HG02678 (cell line): ENCODE measurements around the gene EXOC2.
"Not testable (repeated sequence)": the region's sequence is repeated elsewhere in the genome, so short reads cannot be mapped to it uniquely, and the experiment has no call there.

Source experiments
- ATAC-seq: cut with Tn5 transposase; IDR thresholded peaks from one replicate; pipeline ENCODE4 v1.9.1; 2021; ENCODE audit warnings: mild to moderate bottlenecking, moderate library complexity; ENCODE audit not compliant: unreplicated experiment

The EXOC2 gene

DNA sequence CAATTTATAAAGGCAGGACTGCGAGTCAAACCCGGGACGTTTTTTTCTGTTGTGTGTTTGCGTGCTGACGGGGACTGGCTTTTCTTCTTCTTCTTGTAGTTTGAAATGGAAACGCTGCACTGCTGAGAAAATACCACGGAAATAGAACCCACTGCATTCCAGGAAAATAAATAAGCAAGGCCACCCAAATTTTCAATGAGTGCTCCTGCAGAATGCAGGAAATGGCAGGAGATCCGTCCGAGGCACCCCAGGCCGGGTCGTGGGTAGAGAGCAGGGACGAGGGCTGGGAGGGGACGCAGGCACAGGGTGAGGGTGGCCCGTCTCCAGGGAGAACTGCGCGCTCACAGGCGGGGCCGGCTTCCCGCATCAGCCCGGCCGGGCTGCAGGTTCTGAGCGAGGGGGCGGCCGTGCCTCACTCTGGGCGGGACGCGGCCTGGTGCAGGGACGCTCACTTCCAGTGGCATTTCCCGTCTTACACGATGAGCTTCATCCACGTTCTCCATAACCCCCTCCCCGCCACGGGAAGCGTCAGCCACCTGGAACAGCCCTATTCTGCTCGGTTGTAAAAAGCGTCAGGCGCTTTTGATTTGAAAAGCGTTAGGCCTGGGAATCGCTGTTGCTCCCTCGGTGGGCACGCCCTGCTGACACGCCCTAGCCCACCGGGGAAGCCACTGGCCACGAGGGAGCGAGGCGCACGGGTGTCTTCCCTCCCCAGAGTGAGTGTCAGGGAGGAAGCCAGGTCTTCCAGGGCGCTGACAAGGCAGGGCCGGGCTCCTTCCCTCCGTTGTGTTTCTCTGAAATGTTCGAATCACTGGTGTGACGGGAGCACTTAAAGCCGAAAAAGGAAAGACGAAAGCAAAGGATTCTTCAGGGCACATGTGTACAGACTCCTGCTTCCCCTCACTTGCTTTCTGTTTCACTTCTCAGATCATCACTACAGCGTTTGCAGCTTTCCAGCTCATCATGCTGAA lies 17.9 kb upstream of the EXOC2 start:
- ATAC-seq: peak; percentile 87

DNA sequence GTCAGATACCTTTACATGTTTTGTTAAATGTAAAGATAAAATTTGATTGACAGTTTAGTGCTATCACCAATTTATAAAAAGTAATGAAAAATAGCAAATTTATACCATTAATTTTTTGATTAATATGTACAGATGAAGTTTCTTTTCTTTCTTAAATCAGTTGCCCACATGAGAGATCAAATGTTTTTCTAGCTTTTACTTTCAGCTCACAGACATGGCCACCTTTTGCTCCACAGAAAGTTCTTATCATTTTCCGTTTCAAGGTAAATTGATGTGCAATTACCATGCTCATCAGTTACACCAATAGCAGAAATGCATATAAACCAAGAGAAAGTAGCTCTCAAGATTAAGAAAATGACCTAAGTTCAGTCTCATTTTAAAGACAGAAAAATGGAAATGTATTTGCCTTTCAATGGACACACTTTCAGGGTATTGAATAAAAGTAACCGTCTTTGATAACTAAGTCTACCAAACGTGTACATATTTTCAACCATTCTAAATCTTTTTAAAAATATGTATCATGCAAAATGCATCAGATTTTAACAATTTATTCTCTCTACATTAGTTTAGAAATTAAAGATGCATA lies 16.6 kb upstream of the EXOC2 start:
- ATAC-seq: no peak

DNA sequence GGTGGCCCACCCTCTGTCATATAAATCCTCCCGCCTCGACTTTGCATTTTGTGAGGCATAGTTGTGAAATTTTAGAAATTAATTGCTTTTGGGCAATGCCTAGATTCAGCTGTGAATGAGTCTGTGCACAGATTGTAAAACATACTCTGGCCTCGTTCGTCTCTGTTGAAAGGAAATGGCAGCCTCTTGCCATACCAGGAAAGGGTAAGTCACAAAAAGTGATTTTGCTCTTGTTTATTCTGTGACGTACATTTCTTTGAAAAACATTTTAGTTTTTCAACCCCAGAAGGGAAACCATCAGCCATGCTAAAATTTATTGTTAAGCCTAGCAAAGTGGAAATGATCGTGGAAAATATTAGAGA lies 15.3 kb upstream of the EXOC2 start:
- ATAC-seq: no peak

DNA sequence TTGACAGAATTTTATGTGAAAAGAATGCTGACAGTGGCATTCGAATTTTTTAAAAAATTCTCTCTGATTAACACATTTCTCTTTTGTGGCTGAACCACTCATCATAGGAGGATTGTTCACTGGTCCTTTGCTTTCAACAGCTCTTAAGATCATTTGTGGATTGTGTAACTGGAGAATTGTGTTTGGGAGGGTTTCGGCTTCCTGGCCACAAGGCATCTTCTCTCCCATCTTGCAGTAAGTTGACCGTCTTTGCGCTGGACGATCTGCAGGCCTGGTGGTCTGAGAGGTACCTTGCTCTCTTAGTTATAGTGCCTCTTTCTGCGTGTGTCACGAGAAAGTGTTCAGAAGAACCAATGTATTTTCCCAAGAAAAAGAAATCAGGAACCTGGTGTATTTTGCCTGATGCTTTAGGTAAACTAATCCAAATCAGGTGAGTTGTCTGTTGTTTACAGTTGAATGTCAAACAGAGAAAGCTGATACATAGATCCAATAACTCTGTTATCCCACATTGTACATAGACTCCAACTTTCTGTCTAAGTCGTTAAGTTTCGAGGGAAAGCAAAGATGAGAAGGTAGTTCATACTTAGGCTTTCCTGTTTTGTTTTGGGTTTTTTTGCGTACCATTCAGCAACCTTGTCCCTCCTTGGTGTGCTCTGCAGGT lies 14.8 kb upstream of the EXOC2 start:
- ATAC-seq: no peak

DNA sequence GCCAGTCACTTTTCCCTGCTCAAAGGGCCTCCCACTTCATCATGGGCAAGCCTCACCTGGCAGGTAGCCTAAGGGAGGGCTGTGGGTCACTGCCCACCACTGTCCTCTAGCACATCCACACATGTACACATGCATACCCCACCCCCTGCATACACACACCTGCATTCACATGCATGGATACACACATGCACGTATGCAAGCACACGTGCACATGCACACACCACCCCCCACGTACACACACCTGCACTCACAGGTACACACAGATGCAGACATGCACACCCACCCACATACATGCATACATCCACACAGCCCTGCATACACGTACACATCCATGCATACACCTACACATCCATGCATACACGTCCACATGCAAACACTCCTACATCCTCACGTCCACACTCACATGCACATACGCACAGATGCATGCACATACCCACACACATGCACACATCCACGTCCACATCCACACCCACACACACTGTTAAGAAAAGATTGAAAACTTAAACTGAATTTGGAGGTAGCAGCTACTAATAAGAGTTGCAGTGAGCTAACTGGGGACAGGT lies 14.0 kb upstream of the EXOC2 start:
- no peak for ATAC-seq

DNA sequence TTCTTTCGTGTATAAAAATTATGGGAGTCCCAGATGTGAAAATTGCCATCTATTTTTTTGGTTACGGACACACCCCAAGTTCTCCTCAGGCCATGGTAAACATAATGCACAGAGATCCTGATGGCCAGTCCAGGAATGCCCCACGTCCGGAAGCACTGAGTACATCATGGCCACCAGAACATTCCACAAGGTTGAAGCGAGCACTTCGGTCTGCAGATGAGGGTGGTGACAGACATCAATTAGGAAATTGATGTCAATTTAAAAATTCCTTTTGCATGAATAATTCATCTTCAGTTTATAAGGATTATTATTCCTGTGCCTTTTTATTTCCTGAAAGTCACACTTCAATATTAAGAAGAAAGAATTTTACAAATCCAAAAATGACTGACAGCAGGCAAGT lies 13.2 kb upstream of the EXOC2 start:
- no peak for ATAC-seq

DNA sequence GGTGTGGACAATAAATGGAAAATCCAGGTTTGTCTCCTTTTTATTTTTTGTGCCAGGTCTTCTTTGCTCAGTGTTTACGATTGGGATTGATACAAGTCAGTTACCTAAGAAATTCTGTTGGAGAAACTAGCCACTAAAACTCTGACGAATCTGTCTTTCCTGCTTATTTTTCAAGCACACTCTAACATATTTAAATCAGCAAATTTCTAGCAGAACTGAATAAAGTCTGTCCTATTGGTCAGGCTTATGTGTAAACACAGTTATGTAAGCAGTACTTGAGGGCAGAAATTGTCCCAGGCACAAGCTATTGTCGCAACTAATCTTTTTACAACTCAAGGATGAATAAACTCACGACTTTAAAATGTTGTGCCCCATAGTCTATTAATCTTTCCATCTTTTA lies 12.1 kb upstream of the EXOC2 start:
- no peak for ATAC-seq

DNA sequence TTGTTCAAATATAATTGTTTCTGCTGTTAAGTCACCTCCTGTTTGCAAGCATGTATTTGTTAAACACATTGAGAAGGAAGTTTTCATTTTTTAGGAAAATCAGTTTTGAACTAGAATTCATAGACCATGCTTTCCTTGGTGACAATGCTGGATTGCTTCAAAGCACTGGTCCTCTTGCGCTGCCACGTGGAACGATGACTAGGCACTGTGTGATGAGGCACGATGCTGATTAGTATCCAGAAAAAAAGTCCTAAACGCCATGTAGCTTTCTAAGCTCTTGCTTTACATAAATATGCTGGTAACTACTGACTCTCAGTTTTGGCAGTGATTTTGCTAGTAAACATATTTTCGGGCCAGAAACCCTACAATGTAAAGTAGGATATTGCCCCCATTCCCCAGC lies 11.1 kb upstream of the EXOC2 start:
- ATAC-seq: no peak

DNA sequence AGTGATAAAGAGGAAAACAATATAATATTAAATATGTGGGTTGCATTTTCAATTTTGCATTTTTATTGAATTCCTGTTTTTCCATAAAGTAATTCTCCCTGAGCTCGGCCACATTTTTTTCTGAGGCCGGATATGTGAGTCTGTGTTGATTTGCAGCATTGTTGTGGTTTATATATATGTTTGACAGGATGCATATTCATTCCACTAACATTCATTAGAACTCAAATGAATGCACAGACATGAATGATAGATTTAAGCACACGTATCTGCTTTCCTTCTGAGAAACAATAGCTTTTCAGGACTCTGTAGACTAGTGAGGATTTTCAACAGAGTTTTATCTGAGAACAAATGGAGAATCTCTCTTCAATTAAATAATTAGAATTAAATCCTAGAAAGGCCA lies 10.6 kb upstream of the EXOC2 start:
- ATAC-seq: no peak

DNA sequence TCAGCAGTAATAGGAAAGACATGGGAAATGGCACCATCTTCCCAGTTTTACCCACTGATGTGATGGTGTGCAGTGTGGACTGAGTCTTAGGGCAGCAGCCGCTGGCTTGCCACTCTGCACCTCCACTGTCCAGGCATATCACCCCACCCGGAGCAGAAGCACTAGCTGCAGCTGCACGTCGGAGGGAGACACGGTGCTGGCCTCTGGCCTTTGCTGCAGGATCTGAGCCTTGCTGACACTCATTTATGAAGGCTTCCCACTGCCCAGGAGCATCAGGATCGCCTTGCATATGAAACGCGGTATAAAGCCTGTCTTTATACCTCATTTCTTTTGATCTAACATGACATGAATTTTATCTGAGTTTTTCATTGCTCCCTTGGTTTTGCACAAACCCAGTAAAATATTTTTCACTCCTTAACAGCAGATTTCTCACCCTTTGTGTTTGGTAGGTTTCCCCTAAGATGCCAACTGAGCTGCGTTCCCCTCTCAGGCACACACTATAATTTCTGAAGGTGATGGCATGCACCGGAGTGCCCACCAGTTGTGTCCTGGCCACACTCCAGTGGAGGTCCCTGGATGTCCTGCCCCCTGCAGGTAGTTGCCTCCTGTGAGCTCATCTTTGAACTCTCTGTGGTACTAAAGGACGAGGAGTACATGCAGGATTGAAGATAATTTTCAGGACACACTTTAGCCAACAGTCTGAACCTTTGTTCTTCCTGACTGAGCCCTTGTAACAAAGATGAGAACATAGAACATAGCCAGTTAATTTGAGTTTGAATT lies 9.0 kb upstream of the EXOC2 start:
- no peak for ATAC-seq

DNA sequence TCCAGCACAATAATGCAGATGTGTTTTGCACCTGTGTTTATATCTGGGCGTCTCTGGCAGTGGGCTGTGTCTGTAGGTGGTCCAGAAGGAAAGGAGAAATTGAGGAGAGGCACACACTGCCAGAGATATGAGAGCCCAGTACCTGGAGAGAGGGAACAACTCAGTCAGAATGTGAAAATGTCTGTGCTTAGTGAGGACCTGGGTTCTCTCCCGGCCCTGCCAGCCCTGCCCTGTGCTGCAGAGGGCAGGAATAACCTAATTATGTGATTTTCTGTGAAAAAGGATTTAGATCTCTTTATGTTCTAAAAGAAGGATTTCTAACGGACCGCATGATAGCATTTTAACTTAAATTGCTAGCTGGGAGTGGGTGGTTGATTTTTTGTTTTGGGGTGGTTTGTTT lies 8.3 kb upstream of the EXOC2 start:
- no peak for ATAC-seq

DNA sequence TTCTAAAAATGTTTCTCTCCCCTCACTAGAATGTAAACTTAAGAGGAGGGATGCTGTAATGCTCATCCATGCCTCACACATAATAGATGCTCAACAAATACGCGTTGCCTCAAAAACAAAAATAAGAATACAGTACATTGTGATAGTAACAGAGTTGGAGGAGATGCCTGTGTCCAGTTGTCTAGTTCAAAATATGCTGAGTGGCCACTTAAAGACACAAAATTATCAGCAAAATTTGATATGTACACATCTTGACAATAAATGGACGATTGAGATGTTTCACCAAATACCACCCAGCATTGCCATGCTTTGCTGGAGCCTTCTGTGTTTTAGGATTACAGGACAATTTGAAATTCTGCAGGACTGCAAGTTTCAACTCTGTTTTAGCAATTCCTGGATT lies 7.6 kb upstream of the EXOC2 start:
- ATAC-seq: no peak

DNA sequence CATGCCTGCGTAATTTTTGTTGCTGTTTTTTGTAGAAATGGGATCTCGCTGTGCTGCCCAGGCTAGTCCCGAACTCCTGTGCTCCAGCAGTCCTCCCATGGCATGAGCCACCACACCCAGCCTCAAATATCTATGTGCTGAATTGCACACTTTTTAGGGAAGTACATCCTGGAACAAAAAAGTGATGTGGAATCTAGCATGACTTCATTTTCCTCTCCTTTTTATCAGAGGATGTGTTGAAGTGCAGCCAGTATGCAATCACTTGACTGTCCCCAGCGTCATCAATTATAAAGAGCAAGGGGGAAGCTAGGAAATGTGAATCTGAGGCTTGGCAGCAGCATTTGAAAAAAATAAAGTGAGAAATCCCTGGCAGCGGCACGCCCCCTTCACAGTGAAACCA lies 6.4 kb upstream of the EXOC2 start:
- no peak for ATAC-seq

DNA sequence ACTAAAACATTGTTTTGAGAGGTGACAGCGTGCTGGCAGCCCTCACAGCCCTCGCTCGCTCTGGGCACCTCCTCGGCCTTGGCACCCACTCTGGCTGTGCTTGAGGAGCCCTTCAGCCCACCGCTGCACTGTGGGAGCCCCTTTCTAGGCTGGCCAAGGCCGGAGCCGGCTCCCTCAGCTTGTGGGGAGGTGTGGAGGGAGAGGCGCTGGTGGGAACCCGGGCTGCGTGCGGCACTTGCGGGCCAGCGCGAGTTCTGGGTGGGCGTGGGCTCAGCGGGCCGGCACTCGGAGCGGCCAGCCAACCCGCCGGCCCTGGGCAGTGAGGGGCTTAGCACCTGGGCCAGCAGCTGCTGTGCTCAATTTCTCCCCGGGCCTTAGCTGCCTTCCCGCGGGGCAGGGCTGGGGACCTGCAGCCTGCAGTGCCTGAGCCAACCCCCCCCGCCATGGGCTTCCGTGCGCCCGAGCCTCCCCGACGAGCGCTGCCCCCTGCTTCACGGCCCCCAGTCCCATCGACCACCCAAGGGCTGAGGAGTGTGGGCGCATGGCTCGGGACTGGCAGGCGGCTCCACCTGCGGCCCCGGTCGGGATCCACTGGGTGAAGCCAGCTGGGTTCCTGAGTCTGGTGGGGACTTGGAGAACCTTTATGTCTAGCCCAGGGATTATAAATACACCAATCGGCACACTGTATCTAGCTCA lies 1.6 kb upstream of the EXOC2 start:
- ATAC-seq: not testable (repeated sequence)

DNA sequence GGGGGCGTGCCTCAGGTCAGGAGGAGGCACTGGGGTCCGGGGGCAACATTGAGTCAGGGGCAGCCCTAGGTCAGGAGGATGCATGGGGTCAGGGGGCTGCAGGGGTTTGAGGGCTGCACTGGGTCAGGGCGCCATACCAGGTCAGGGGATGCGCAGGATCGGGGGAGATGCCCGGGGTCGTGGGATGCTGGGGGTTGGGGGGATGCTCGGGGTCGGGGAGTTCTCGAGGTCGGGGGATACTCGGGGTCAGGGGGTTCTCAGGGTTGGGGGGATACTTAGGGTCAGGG lies 727 bp upstream of the EXOC2 start:
- no peak for ATAC-seq

DNA sequence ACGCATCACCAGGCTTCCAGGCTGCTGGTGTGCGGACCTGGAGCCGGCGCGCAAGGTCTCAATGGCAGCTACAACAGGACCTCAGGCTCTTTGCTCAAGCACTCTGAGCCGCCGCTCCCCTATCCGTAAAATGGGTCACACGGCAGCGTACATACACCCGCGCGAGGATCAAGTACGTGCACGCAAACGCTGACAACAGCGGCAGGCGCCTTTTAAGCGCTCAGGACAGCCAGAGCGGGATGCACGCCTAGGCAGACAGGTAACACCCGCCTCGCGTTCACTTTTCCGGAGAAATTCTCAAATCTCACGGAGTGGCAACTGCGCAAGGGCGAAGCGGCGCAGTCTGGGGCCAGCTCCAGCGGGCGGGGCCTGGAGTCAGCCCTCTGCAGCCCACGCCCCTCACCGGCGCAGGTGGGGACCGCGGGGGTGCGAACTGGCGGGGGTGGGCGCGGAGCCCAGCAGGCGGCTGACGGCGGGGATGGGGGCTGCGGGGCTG lies 535 bp downstream of the EXOC2 start:
- peak; percentile 74 for ATAC-seq

DNA sequence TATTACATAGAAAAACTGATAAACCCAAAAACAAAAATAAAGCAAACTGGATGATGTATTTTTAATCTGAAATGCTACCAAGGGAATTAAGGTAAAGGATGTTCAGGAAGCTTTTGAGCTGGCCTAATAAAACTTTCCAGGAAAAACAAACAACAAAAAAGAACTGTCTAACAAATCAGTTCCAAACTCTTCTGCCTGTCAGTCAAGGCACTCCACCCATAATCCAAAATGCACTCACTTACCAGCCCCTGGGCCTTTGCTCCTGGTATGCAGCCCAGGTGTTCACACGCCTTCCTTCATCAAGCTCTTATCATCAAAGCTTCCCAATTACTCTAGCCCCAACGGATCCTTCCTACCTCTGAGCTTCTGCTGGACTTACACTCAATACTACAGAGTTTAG lies 3.7 kb downstream of the EXOC2 start:
- ATAC-seq: no peak

DNA sequence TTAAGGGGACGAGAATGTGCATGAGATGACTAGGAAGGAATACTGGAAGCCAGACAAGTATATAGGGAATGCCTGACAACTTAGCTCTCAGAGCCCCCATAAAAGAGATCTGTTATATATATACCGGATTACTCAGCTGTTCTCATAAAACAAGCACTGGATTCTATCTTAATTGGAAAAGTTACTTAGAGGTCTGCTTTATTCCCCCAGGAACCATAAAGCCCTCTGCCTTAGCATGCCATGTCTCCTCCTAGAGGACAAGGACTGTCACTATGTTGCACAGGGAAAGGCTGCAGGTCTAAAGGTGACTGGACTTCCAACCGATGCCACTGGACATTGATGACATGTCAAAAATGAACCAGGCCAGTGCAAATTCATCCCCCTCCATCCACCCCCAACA lies 6.4 kb downstream of the EXOC2 start:
- no peak for ATAC-seq

DNA sequence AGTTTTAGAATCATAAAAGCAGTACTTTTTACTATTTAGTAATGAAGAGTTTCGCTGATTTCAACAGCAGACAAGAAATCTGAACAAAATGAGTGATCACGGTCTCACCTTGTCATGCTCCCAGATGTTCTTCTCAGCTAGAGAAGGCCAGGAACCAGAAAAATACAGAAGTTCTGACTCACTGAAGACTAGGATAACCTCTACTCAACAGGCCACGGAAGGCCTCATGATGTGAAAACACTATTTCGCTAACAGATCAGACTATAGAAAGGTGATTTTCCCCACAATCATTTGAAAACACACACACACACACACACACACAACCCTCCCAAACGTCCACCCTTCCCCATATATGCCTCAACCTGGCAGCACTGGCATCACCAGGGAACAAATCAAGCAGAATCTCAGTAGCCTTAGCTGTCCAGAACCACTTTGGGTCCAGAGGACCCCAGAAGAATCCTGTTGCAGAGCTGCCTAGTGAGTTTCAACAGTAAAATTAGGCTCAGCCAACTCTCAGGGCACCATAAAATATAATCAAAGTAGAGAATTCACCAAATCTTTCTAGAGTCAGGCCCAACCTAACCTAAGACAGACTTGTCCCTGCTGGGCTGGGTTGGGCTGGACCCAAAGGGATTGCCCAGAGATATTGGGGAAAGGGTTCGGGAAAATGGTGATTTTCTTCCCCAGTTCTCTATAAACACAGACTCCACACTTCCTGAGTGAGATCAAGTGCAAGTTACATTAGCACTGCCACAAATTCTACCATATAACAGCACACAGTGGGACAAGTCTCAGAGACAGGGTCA lies 7.9 kb downstream of the EXOC2 start:
- peak; percentile 77 for ATAC-seq
